Adrenal gland (tissue), 5 donors: Measurements from ENCODE around the gene CDHR2.

Experiments
- CTCF ChIP-seq, 6 experiments: fragments of 450-650 bp in 4 of 6; fragments of 200-600 bp in 2 of 6; sonication (generic) in 1 of 6; IDR thresholded peaks; 1 replicate in 5 of 6; 2 replicates in 1 of 6; pipeline versions ENCODE4 v1.5.1 to v1.8.0; 2016 to 2021; ENCODE audit warnings: antibody characterized with exemption in 6 of 6, mild to moderate bottlenecking in 2 of 6, moderate library complexity in 1 of 6
- POLR2A ChIP-seq, 2 donors: fragments of 450-650 bp; IDR thresholded peaks; one replicate each; pipeline ENCODE4 v1.6.1; 2017; ENCODE audit warnings: antibody characterized with exemption in 2 of 2, mild to moderate bottlenecking in 2 of 2, moderate library complexity in 1 of 2
- donor health status: DM: no; HTN: no; CAD: no.

GRCh38 chr5:176577312-176578176 lies 28.4 kb downstream of the CDHR2 start:
- no peak for TF ChIP-seq CTCF (IDR thresholded peaks at IDR 0.05)
- TF ChIP-seq POLR2A (IDR thresholded peaks at IDR 0.05) = no peak
